Neural progenitor cell (in vitro differentiated cells): ENCODE results near the gene CNTN2. TPM values are rescaled to one million over a fixed set of nuclear protein-coding genes. Genes with fewer than 3 reads are reported as not detected.

Experiments
- DNase-seq: peaks from one replicate; pipeline ENCODE4 v3.0.0-alpha.2; 2016; ENCODE audit warnings: low spot score
- H2AFZ ChIP-seq: fragments of 200-600 bp; sonication (generic); replicated peaks from 2 replicates; pipeline ENCODE4 v1.6.1; 2016; ENCODE audit warnings: antibody characterized with exemption
- H3F3A ChIP-seq: fragments of 200-600 bp; sonication (generic); 2 replicates; pipeline ENCODE4 v1.6.1; 2016; ENCODE audit warnings: antibody characterized with exemption, low read depth
- H3K27ac ChIP-seq: fragments of 200-600 bp; sonication (generic); 2 replicates; pipeline ENCODE4 v1.5.1; 2016; ENCODE audit warnings: mild to moderate bottlenecking
- H3K27me3 ChIP-seq: fragments of 200-600 bp; sonication (generic); 2 replicates; pipeline ENCODE4 v1.6.1; 2016; ENCODE audit warnings: mild to moderate bottlenecking, moderate library complexity
- H3K36me3 ChIP-seq: fragments of 200-600 bp; sonication (generic); 2 replicates; pipeline ENCODE4 v1.5.1; 2016
- H3K4me1 ChIP-seq: fragments of 200-600 bp; sonication (generic); 2 replicates; pipeline ENCODE4 v1.6.1; 2016; ENCODE audit warnings: mixed run types
- H3K4me2 ChIP-seq: fragments of 200-600 bp; sonication (generic); 2 replicates; pipeline ENCODE4 v1.6.1; 2016
- H3K4me3 ChIP-seq: fragments of 200-600 bp; sonication (generic); 2 replicates; pipeline ENCODE4 v1.5.1; 2016
- H3K79me2 ChIP-seq: fragments of 200-600 bp; sonication (generic); 2 replicates; pipeline ENCODE4 v1.6.1; 2016; ENCODE audit warnings: low read depth
- H3K9ac ChIP-seq: fragments of 200-600 bp; sonication (generic); 2 replicates; pipeline ENCODE4 v1.6.1; 2016
- H3K9me3 ChIP-seq: fragments of 200-600 bp; sonication (generic); 2 replicates; pipeline ENCODE4 v1.5.1; 2016; ENCODE audit warnings: low read depth
- H4K20me1 ChIP-seq: fragments of 200-600 bp; sonication (generic); 2 replicates; pipeline ENCODE4 v1.6.1; 2016; ENCODE audit warnings: low read depth
- H3K27ac Mint-ChIP-seq: 3 replicates; pipeline ENCODE4 v1.8.0; 2021; ENCODE audit warnings: mixed read lengths
- H3K27me3 Mint-ChIP-seq: 2 replicates; pipeline ENCODE4 v1.8.0; 2022; ENCODE audit warnings: low read depth, mild to moderate bottlenecking, inconsistent platforms, moderate library complexity, mixed read lengths; ENCODE audit not compliant: insufficient read depth
- H3K36me3 Mint-ChIP-seq: 3 replicates; pipeline ENCODE4 v1.8.0; 2021; ENCODE audit warnings: mixed read lengths
- H3K4me1 Mint-ChIP-seq: 3 replicates; pipeline ENCODE4 v1.8.0; 2021; ENCODE audit warnings: mixed read lengths
- H3K4me3 Mint-ChIP-seq: 3 replicates; pipeline ENCODE4 v1.8.0; 2021; ENCODE audit warnings: mild to moderate bottlenecking, moderate library complexity, mixed read lengths
- H3K9me3 Mint-ChIP-seq: 3 replicates; pipeline ENCODE4 v1.8.0; 2020; ENCODE audit warnings: mixed read lengths
- CTCF ChIP-seq: fragments of 200-600 bp; sonication (generic); IDR thresholded peaks from 2 replicates; pipeline ENCODE4 v1.5.1; 2017; ENCODE audit warnings: antibody characterized with exemption, mild to moderate bottlenecking
- EZH2 ChIP-seq: fragments of 200-600 bp; sonication (generic); IDR thresholded peaks from 2 replicates; pipeline ENCODE4 v1.6.1; 2017; ENCODE audit warnings: antibody characterized with exemption, mild to moderate bottlenecking, moderate library complexity
- EZH2phosphoT487 ChIP-seq: fragments of 200-600 bp; sonication (generic); IDR thresholded peaks from 2 replicates; pipeline ENCODE4 v1.6.1; 2017; ENCODE audit warnings: antibody characterized with exemption
- total RNA-seq: library from RNA; depleted of rRNA; stranded (reverse); fragments of >200 nt; gene quantifications from 2 replicates; pipeline ENCODE4 v1.2.3, GENCODE V29; 2015; ENCODE audit warnings: low replicate concordance

The CNTN2 gene
- total RNA-seq, 1 donor from 2014 or later = 8.4 TPM

- Mint-ChIP-seq H3K27me3 (peaks cover 13% of the 10 kb centered on the region), H3K27ac (no peak overlapping the region), H3K9me3 (no peaks in the 10 kb centered on the region), H3K4me1 (peaks cover 44% of the 10 kb centered on the region), H3K36me3 (no peaks in the 10 kb centered on the region), H3K4me3 (no peak overlapping the region)
- no peak overlapping the region for H2AFZ ChIP-seq
- no peak overlapping the region for H3K4me2 ChIP-seq
- no peaks in the 10 kb centered on the region for H3K9me3 ChIP-seq
- no peak for TF ChIP-seq EZH2
- no peak for TF ChIP-seq CTCF
- no peak for TF ChIP-seq EZH2phosphoT487
- no peaks in the 10 kb centered on the region for H3K36me3 ChIP-seq
- no peaks in the 10 kb centered on the region for H3K79me2 ChIP-seq
- H3K4me3 ChIP-seq = no peak overlapping the region
- H3K27me3 ChIP-seq = no peaks in the 10 kb centered on the region
- no peak overlapping the region for H3K27ac ChIP-seq
- peaks cover 29% of the 10 kb centered on the region for H3F3A ChIP-seq
- peaks cover 38% of the 10 kb centered on the region for H3K4me1 ChIP-seq
- H4K20me1 ChIP-seq = no peaks in the 10 kb centered on the region
- no peak for DNase-seq
- H3K9ac ChIP-seq = no peak overlapping the region
These were observed 26.9 kb upstream of the CNTN2 start for GRCh38 chr1:205016075-205016474.

GRCh38 chr1:205016584-205016983, 26.4 kb upstream of the CNTN2 start:
- Histone ChIP-seq H2AFZ (no peak overlapping the region), H3K36me3 (no peaks in the 10 kb centered on the region), H3K27me3 (no peaks in the 10 kb centered on the region), H3K79me2 (no peaks in the 10 kb centered on the region), H4K20me1 (no peaks in the 10 kb centered on the region), H3K4me2 (no peak overlapping the region), H3K27ac (no peak overlapping the region), H3F3A (peaks cover 24% of the 10 kb centered on the region), H3K9ac (no peak overlapping the region), H3K4me3 (no peak overlapping the region), H3K9me3 (no peaks in the 10 kb centered on the region), H3K4me1 (peaks cover 33% of the 10 kb centered on the region)
- Mint-ChIP-seq H3K4me3 (no peak overlapping the region), H3K27ac (no peak overlapping the region), H3K9me3 (no peaks in the 10 kb centered on the region), H3K36me3 (no peaks in the 10 kb centered on the region), H3K4me1 (peaks cover 38% of the 10 kb centered on the region), H3K27me3 (peaks cover 12% of the 10 kb centered on the region)
- TF ChIP-seq CTCF = no peak
- no peak for TF ChIP-seq EZH2phosphoT487
- no peak for TF ChIP-seq EZH2
- DNase-seq = no peak

- H3K79me2 ChIP-seq = no peaks in the 10 kb centered on the region
- H3K27ac ChIP-seq = no peak overlapping the region
- H3K27me3 ChIP-seq = no peaks in the 10 kb centered on the region
- H3F3A ChIP-seq = peaks cover 22% of the 10 kb centered on the region
- H3K27ac Mint-ChIP-seq = no peak overlapping the region
- H3K9ac ChIP-seq = no peak overlapping the region
- peaks cover 34% of the 10 kb centered on the region for H3K4me1 Mint-ChIP-seq
- H4K20me1 ChIP-seq = no peaks in the 10 kb centered on the region
- DNase-seq = no peak
- peaks cover 33% of the 10 kb centered on the region for H3K4me1 ChIP-seq
- H3K9me3 ChIP-seq = no peaks in the 10 kb centered on the region
- H3K4me3 ChIP-seq = no peak overlapping the region
- H3K4me2 ChIP-seq = no peak overlapping the region
- H3K36me3 Mint-ChIP-seq = no peaks in the 10 kb centered on the region
- no peaks in the 10 kb centered on the region for H3K36me3 ChIP-seq
- peaks cover 9% of the 10 kb centered on the region for H3K27me3 Mint-ChIP-seq
- no peak overlapping the region for H3K4me3 Mint-ChIP-seq
- TF ChIP-seq CTCF = no peak
- no peak for TF ChIP-seq EZH2
- no peak for TF ChIP-seq EZH2phosphoT487
- H3K9me3 Mint-ChIP-seq = no peaks in the 10 kb centered on the region
- H2AFZ ChIP-seq = no peak overlapping the region
These were observed 26.0 kb upstream of the CNTN2 start for GRCh38 chr1:205017001-205017400.
